ENCODE data around the gene GRM3. TPM values are rescaled to one million over a fixed set of nuclear protein-coding genes. Genes with fewer than 3 reads are reported as not detected.

The GRM3 gene
- total RNA-seq, 2 experiments from 2014 or later: not detected

GRCh38 chr7:86913709-86914108, 270.0 kb downstream of the GRM3 start:
- Mint-ChIP-seq H3K4me3 (no peak overlapping the region), H3K9me3 (ENCODE audit: low read depth) (no peaks in the 10 kb centered on the region), H3K36me3 (ENCODE audit: low read depth) (no peaks in the 10 kb centered on the region), H3K27me3 (peaks cover 2% of the 10 kb centered on the region), H3K27ac (no peak overlapping the region), H3K4me1 (peaks cover 7% of the 10 kb centered on the region)
- POLR2A ChIA-PET: no interaction called here
- intact Hi-C loops (cut with DNase I, micrococcal nuclease): loop anchor here in 1 of 2 experiments (2.0 kb wide), 1 partner anchor 503 kb away; no protein-coding TSS in a partner anchor
- no peak for DNase-seq
- CTCF ChIA-PET: no interaction called here
- no peak for ATAC-seq
